Measurements from ENCODE around the gene STK26. TPM values are rescaled to one million over a fixed set of nuclear protein-coding genes. Genes with fewer than 3 reads are reported as not detected.

Gene STK26
- total RNA-seq, 1 experiment from 2014 or later: 38.5 TPM

DNA sequence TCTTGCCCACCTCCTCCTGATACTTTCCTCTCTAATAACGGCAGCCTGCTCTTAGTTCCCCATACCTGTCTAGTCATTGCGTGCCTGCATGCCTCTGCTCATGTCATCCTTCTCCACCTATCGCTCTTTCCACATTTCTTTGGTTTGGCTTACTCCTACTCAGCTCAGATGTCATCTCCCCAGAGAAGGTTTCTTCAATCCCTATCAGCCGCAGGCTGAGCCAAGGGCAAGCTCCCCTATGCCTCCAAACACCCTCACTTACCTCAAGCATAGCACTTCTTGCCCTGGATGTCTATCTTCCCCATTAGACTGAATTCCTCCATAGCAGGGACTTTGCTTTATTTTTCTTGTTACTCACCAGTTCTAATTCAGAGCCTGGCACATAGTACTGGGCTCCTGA lies 78.1 kb downstream of the STK26 start:
- Mint-ChIP-seq H3K27ac (ENCODE audit: unreplicated experiment) (no peak overlapping the region), H3K4me1 (ENCODE audit: low read depth, unreplicated experiment) (no peaks in the 10 kb centered on the region), H3K36me3 (ENCODE audit: insufficient read depth, unreplicated experiment) (no peaks in the 10 kb centered on the region), H3K27me3 (ENCODE audit: unreplicated experiment) (peaks cover 14% of the 10 kb centered on the region), H3K4me3 (ENCODE audit: low read depth, unreplicated experiment) (no peak overlapping the region), H3K9me3 (ENCODE audit: low read depth, unreplicated experiment) (no peaks in the 10 kb centered on the region)
- CTCF ChIA-PET: no interaction called here
- DNase-seq: no peak
- TF ChIP-seq, protein P1, sequence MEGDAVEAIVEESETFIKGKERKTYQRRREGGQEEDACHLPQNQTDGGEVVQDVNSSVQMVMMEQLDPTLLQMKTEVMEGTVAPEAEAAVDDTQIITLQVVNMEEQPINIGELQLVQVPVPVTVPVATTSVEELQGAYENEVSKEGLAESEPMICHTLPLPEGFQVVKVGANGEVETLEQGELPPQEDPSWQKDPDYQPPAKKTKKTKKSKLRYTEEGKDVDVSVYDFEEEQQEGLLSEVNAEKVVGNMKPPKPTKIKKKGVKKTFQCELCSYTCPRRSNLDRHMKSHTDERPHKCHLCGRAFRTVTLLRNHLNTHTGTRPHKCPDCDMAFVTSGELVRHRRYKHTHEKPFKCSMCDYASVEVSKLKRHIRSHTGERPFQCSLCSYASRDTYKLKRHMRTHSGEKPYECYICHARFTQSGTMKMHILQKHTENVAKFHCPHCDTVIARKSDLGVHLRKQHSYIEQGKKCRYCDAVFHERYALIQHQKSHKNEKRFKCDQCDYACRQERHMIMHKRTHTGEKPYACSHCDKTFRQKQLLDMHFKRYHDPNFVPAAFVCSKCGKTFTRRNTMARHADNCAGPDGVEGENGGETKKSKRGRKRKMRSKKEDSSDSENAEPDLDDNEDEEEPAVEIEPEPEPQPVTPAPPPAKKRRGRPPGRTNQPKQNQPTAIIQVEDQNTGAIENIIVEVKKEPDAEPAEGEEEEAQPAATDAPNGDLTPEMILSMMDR (IDR thresholded peaks at IDR 0.05; ENCODE audit: unreplicated experiment): no peak
- intact Hi-C loops (cut with micrococcal nuclease; ENCODE audit: unreplicated experiment): no loop called here
- BruUV-seq (replicated peaks): no TSS peak

DNA sequence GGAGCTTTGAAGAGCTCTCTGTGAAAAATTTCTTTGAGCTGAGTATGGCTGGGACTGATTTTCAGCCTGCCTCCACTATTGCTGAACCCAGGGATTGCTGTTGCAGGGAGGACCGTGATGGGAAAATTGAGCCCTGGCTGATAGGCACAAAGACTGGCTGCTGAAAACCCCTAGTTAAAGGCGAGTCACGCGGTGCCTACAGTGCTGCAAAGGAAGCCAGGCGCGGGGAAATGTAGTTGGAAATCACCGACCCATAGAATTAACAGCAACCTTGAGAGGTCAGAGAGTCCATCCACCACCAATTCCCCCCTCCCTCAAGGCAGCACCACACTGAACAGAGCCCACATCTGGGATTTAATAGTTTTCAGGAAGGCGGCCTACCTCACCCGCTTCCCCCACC lies 78.7 kb downstream of the STK26 start:
- no peak overlapping the region for H3K27ac Mint-ChIP-seq (ENCODE audit: unreplicated experiment)

DNA sequence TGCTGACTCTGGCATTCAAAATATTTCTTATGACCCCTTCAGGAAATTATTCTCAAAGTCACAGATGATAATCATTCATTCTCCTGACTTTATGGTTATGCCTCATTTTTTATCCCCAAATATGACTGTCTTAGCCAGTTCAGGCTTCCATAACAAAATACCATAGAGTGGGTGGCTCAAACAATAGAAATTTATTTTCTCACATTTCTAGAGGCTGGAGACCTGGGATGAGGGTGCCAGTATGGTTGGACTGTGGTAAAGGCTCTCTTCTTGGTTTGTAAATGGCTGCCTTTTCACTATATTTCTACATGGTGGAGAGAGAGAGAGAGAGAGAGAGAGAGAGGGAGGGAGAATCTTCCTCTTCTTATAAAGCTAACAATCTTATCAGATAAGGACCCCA lies 84.2 kb downstream of the STK26 start:
- TF ChIP-seq, protein P1 (IDR thresholded peaks at IDR 0.05; ENCODE audit: unreplicated experiment): no peak
- no peaks in the 10 kb centered on the region for H3K27me3 Mint-ChIP-seq (ENCODE audit: unreplicated experiment)
- CTCF ChIA-PET: interaction anchor here (0.6 kb wide), 1 partner anchor 15 kb away, joined by 3 read pairs; no protein-coding TSS in a partner anchor
- DNase-seq: no peak
- no peaks in the 10 kb centered on the region for H3K4me1 Mint-ChIP-seq (ENCODE audit: low read depth, unreplicated experiment)
- H3K9me3 Mint-ChIP-seq (ENCODE audit: low read depth, unreplicated experiment): no peaks in the 10 kb centered on the region
- intact Hi-C loops (cut with micrococcal nuclease; ENCODE audit: unreplicated experiment): no loop called here
- H3K36me3 Mint-ChIP-seq (ENCODE audit: insufficient read depth, unreplicated experiment): no peaks in the 10 kb centered on the region
- H3K4me3 Mint-ChIP-seq (ENCODE audit: low read depth, unreplicated experiment): no peak overlapping the region
- no TSS peak for BruUV-seq (replicated peaks)
- H3K27ac Mint-ChIP-seq (ENCODE audit: unreplicated experiment): no peak overlapping the region

More for the DNA sequence above, 78.7 kb downstream of the STK26 start:
- Mint-ChIP-seq H3K9me3 (ENCODE audit: low read depth, unreplicated experiment) (no peaks in the 10 kb centered on the region), H3K4me1 (ENCODE audit: low read depth, unreplicated experiment) (no peaks in the 10 kb centered on the region), H3K36me3 (ENCODE audit: insufficient read depth, unreplicated experiment) (no peaks in the 10 kb centered on the region), H3K4me3 (ENCODE audit: low read depth, unreplicated experiment) (no peak overlapping the region), H3K27me3 (ENCODE audit: unreplicated experiment) (peaks cover 14% of the 10 kb centered on the region)
- no peak for DNase-seq
- BruUV-seq (replicated peaks): no TSS peak
- intact Hi-C loops (cut with micrococcal nuclease; ENCODE audit: unreplicated experiment): no loop called here
- TF ChIP-seq, protein P1 (IDR thresholded peaks at IDR 0.05; ENCODE audit: unreplicated experiment): no peak
- CTCF ChIA-PET: interaction anchor here (0.8 kb wide), 1 partner anchor 9 kb away, joined by 3 read pairs; no protein-coding TSS in a partner anchor

DNA sequence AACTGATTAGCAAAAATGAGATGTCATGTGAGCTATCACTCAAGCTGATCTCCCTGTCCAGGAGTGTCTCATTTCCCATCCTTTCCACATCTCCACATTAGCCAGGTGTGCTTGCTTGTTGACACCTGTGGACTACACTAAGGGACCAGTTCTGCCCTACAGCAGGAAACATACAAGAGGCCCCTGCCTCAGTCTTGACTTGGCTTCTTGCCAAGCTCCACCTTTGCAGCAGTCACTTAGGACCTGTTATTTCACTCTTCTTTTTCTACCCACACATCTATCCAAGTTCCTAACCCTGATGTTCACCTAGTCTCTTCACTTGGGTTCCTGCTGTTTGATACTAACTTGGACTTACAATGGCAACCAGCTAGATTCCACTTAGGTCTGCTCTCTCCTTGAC lies 91.5 kb downstream of the STK26 start:
- Mint-ChIP-seq H3K4me3 (ENCODE audit: low read depth, unreplicated experiment) (no peak overlapping the region), H3K36me3 (ENCODE audit: insufficient read depth, unreplicated experiment) (no peaks in the 10 kb centered on the region), H3K4me1 (ENCODE audit: low read depth, unreplicated experiment) (peaks cover 35% of the 10 kb centered on the region), H3K27me3 (ENCODE audit: unreplicated experiment) (no peaks in the 10 kb centered on the region), H3K27ac (ENCODE audit: unreplicated experiment) (no peak overlapping the region), H3K9me3 (ENCODE audit: low read depth, unreplicated experiment) (no peaks in the 10 kb centered on the region)
- CTCF ChIA-PET: no interaction called here
- BruUV-seq (replicated peaks): no TSS peak
- no peak for DNase-seq
- intact Hi-C loops (cut with micrococcal nuclease; ENCODE audit: unreplicated experiment): no loop called here
- TF ChIP-seq, protein P1 (IDR thresholded peaks at IDR 0.05; ENCODE audit: unreplicated experiment): no peak

Data from Calu3 (cell line).